Frontal cortex (tissue), 4 donors: ENCODE measurements around the gene NGEF. TPM values are rescaled to one million over a fixed set of nuclear protein-coding genes. Genes with fewer than 3 reads are reported as not detected.
"Not testable (repeated sequence)": the region's sequence is repeated elsewhere in the genome, so short reads cannot be mapped to it uniquely, and the experiment has no call there.

ENCODE experiments used
- DNase-seq, 2 donors: peaks; one replicate each; pipeline ENCODE4 v3.0.0; 2012; ENCODE audit warnings: low spot score in 2 of 2
- FAIRE-seq: peaks from 2 replicates; lab custom pipeline; 2012; peaks lifted over from hg19 to GRCh38; lab: Jason Lieb, UNC
- total RNA-seq: library from RNA; depleted of rRNA; stranded (reverse); fragments of >200 nt; gene quantifications from one replicate; pipeline ENCODE4 v1.2.3, GENCODE V29; 2014
- donor health status: control.
- donor health status: control.
- donor health status: control.

Gene NGEF
- total RNA-seq, 1 donor from 2014 or later: 50.1 TPM

- no peak for DNase-seq
- no peak for FAIRE-seq
Observed at GRCh38 chr2:233023761-233024410, 10.8 kb upstream of the NGEF start.

GRCh38 chr2:233023007-233023760 is 10.1 kb upstream of the NGEF start:
- no peak for FAIRE-seq

GRCh38 chr2:233022561-233022960 is 9.5 kb upstream of the NGEF start:
- FAIRE-seq (no peak), DNase-seq (no peak)

More at GRCh38 chr2:233023007-233023760, 10.1 kb upstream of the NGEF start:
- no peak for DNase-seq

- DNase-seq (no peak), FAIRE-seq (no peak)
Observed at GRCh38 chr2:233021771-233022170, 8.7 kb upstream of the NGEF start.

GRCh38 chr2:233020454-233020853 is 7.4 kb upstream of the NGEF start:
- no peak for FAIRE-seq
- no peak for DNase-seq

- not testable (repeated sequence) for FAIRE-seq, DNase-seq
Observed at GRCh38 chr2:233019610-233020009, 6.6 kb upstream of the NGEF start.

GRCh38 chr2:233017947-233018346 is 4.9 kb upstream of the NGEF start:
- no peak for DNase-seq
- no peak for FAIRE-seq

GRCh38 chr2:233015019-233015645 is 2.1 kb upstream of the NGEF start:
- FAIRE-seq: no peak

GRCh38 chr2:233013650-233014049 is 594 bp upstream of the NGEF start:
- no peak for FAIRE-seq

More at GRCh38 chr2:233015019-233015645, 2.1 kb upstream of the NGEF start:
- DNase-seq: no peak

GRCh38 chr2:233012301-233012971 is 620 bp downstream of the NGEF start:
- FAIRE-seq (no peak), DNase-seq (no peak)

More at GRCh38 chr2:233013650-233014049, 594 bp upstream of the NGEF start:
- DNase-seq: no peak

- FAIRE-seq (no peak), DNase-seq (no peak)
Observed at GRCh38 chr2:233011702-233012131, 1.3 kb downstream of the NGEF start.

- DNase-seq (no peak), FAIRE-seq (no peak)
Observed at GRCh38 chr2:233011268-233011650, 1.8 kb downstream of the NGEF start.

- no peak for FAIRE-seq
- DNase-seq: no peak
Observed at GRCh38 chr2:233010569-233011267, 2.3 kb downstream of the NGEF start.

GRCh38 chr2:233009661-233010060 is 3.4 kb downstream of the NGEF start:
- FAIRE-seq (no peak), DNase-seq (no peak)

- FAIRE-seq (no peak), DNase-seq (no peak)
Observed at GRCh38 chr2:233007739-233008138, 5.3 kb downstream of the NGEF start.

GRCh38 chr2:233007270-233007669 is 5.8 kb downstream of the NGEF start:
- FAIRE-seq: no peak
- no peak for DNase-seq

- FAIRE-seq (no peak), DNase-seq (no peak)
Observed at GRCh38 chr2:233006648-233007047, 6.4 kb downstream of the NGEF start.

- FAIRE-seq: no peak
- DNase-seq: no peak
Observed at GRCh38 chr2:233005096-233005495, 8.0 kb downstream of the NGEF start.

- FAIRE-seq (no peak), DNase-seq (no peak)
Observed at GRCh38 chr2:233003658-233004555, 9.1 kb downstream of the NGEF start.
